Neural progenitor cell (in vitro differentiated cells): ENCODE measurements around the gene PRRC2C. TPM values are rescaled to one million over a fixed set of nuclear protein-coding genes. Genes with fewer than 3 reads are reported as not detected.

Experiments
- DNase-seq: peaks from one replicate; pipeline ENCODE4 v3.0.0-alpha.2; 2016; ENCODE audit warnings: low spot score
- H2AFZ ChIP-seq: fragments of 200-600 bp; sonication (generic); replicated peaks from 2 replicates; pipeline ENCODE4 v1.6.1; 2016; ENCODE audit warnings: antibody characterized with exemption
- H3F3A ChIP-seq: fragments of 200-600 bp; sonication (generic); 2 replicates; pipeline ENCODE4 v1.6.1; 2016; ENCODE audit warnings: antibody characterized with exemption, low read depth
- H3K27ac ChIP-seq: fragments of 200-600 bp; sonication (generic); 2 replicates; pipeline ENCODE4 v1.5.1; 2016; ENCODE audit warnings: mild to moderate bottlenecking
- H3K27me3 ChIP-seq: fragments of 200-600 bp; sonication (generic); 2 replicates; pipeline ENCODE4 v1.6.1; 2016; ENCODE audit warnings: mild to moderate bottlenecking, moderate library complexity
- H3K36me3 ChIP-seq: fragments of 200-600 bp; sonication (generic); 2 replicates; pipeline ENCODE4 v1.5.1; 2016
- H3K4me1 ChIP-seq: fragments of 200-600 bp; sonication (generic); 2 replicates; pipeline ENCODE4 v1.6.1; 2016; ENCODE audit warnings: mixed run types
- H3K4me2 ChIP-seq: fragments of 200-600 bp; sonication (generic); 2 replicates; pipeline ENCODE4 v1.6.1; 2016
- H3K4me3 ChIP-seq: fragments of 200-600 bp; sonication (generic); 2 replicates; pipeline ENCODE4 v1.5.1; 2016
- H3K79me2 ChIP-seq: fragments of 200-600 bp; sonication (generic); 2 replicates; pipeline ENCODE4 v1.6.1; 2016; ENCODE audit warnings: low read depth
- H3K9ac ChIP-seq: fragments of 200-600 bp; sonication (generic); 2 replicates; pipeline ENCODE4 v1.6.1; 2016
- H3K9me3 ChIP-seq: fragments of 200-600 bp; sonication (generic); 2 replicates; pipeline ENCODE4 v1.5.1; 2016; ENCODE audit warnings: low read depth
- H4K20me1 ChIP-seq: fragments of 200-600 bp; sonication (generic); 2 replicates; pipeline ENCODE4 v1.6.1; 2016; ENCODE audit warnings: low read depth
- H3K27ac Mint-ChIP-seq: 3 replicates; pipeline ENCODE4 v1.8.0; 2021; ENCODE audit warnings: mixed read lengths
- H3K27me3 Mint-ChIP-seq: 2 replicates; pipeline ENCODE4 v1.8.0; 2022; ENCODE audit warnings: low read depth, mild to moderate bottlenecking, inconsistent platforms, moderate library complexity, mixed read lengths; ENCODE audit not compliant: insufficient read depth
- H3K36me3 Mint-ChIP-seq: 3 replicates; pipeline ENCODE4 v1.8.0; 2021; ENCODE audit warnings: mixed read lengths
- H3K4me1 Mint-ChIP-seq: 3 replicates; pipeline ENCODE4 v1.8.0; 2021; ENCODE audit warnings: mixed read lengths
- H3K4me3 Mint-ChIP-seq: 3 replicates; pipeline ENCODE4 v1.8.0; 2021; ENCODE audit warnings: mild to moderate bottlenecking, moderate library complexity, mixed read lengths
- H3K9me3 Mint-ChIP-seq: 3 replicates; pipeline ENCODE4 v1.8.0; 2020; ENCODE audit warnings: mixed read lengths
- EZH2 ChIP-seq: fragments of 200-600 bp; sonication (generic); IDR thresholded peaks from 2 replicates; pipeline ENCODE4 v1.6.1; 2017; ENCODE audit warnings: antibody characterized with exemption, mild to moderate bottlenecking, moderate library complexity
- EZH2phosphoT487 ChIP-seq: fragments of 200-600 bp; sonication (generic); IDR thresholded peaks from 2 replicates; pipeline ENCODE4 v1.6.1; 2017; ENCODE audit warnings: antibody characterized with exemption
- total RNA-seq: library from RNA; depleted of rRNA; stranded (reverse); fragments of >200 nt; gene quantifications from 2 replicates; pipeline ENCODE4 v1.2.3, GENCODE V29; 2015; ENCODE audit warnings: low replicate concordance
- TF ChIP-seq, protein P1 (sequence below): fragments of 200-600 bp; sonication (generic); IDR thresholded peaks from 2 replicates; pipeline ENCODE4 v1.5.1; 2017; ENCODE audit warnings: antibody characterized with exemption, mild to moderate bottlenecking

Gene PRRC2C
- total RNA-seq, 1 donor from 2014 or later = 89.9 TPM

DNA sequence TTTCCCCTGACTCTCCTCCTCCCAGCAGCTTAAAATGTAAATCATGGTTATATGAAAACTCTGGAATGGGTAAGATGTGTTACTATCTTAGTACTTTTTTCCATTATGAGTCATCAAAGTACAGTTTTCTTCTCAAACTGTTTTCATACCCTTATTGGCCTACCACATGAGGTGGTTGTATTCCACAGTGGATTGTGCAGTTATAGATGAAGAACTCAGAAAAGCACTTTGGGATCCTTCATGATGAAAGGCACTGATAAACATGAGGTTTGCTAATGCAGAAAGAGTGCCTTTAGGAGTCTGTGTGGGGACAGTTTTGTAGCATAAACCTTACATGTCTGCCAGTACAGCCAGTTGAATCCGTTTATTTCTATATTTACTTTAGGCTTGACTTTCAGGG, 104.7 kb downstream of the PRRC2C start:
- Histone ChIP-seq H3K27me3 (no peaks in the 10 kb centered on the region), H3K4me1 (no peaks in the 10 kb centered on the region), H4K20me1 (no peaks in the 10 kb centered on the region), H3K9me3 (no peaks in the 10 kb centered on the region), H2AFZ (no peak overlapping the region), H3F3A (peaks cover 9% of the 10 kb centered on the region), H3K4me2 (no peak overlapping the region), H3K36me3 (peaks cover 39% of the 10 kb centered on the region), H3K4me3 (no peak overlapping the region), H3K9ac (no peak overlapping the region), H3K79me2 (no peaks in the 10 kb centered on the region), H3K27ac (no peak overlapping the region)
- Mint-ChIP-seq H3K4me3 (no peak overlapping the region), H3K27me3 (peaks cover 2% of the 10 kb centered on the region), H3K36me3 (peaks cover 48% of the 10 kb centered on the region), H3K4me1 (no peaks in the 10 kb centered on the region), H3K27ac (no peak overlapping the region), H3K9me3 (no peaks in the 10 kb centered on the region)
- DNase-seq = no peak
- TF ChIP-seq EZH2phosphoT487 (no peak), EZH2 (no peak)

- Histone ChIP-seq H3K4me3 (no peak overlapping the region), H2AFZ (no peak overlapping the region), H3K4me2 (no peak overlapping the region), H3K9me3 (no peaks in the 10 kb centered on the region), H3K27me3 (no peaks in the 10 kb centered on the region), H4K20me1 (no peaks in the 10 kb centered on the region), H3K79me2 (no peaks in the 10 kb centered on the region), H3F3A (peaks cover 5% of the 10 kb centered on the region), H3K9ac (no peak overlapping the region), H3K27ac (no peak overlapping the region), H3K36me3 (peaks cover 15% of the 10 kb centered on the region), H3K4me1 (no peaks in the 10 kb centered on the region)
- peaks cover 2% of the 10 kb centered on the region for H3K27me3 Mint-ChIP-seq
- H3K36me3 Mint-ChIP-seq = peaks cover 34% of the 10 kb centered on the region
- H3K9me3 Mint-ChIP-seq = no peaks in the 10 kb centered on the region
- H3K4me3 Mint-ChIP-seq = no peak overlapping the region
- peaks cover under 1% of the 10 kb centered on the region for H3K4me1 Mint-ChIP-seq
- TF ChIP-seq EZH2phosphoT487 = no peak
- TF ChIP-seq, protein P1, sequence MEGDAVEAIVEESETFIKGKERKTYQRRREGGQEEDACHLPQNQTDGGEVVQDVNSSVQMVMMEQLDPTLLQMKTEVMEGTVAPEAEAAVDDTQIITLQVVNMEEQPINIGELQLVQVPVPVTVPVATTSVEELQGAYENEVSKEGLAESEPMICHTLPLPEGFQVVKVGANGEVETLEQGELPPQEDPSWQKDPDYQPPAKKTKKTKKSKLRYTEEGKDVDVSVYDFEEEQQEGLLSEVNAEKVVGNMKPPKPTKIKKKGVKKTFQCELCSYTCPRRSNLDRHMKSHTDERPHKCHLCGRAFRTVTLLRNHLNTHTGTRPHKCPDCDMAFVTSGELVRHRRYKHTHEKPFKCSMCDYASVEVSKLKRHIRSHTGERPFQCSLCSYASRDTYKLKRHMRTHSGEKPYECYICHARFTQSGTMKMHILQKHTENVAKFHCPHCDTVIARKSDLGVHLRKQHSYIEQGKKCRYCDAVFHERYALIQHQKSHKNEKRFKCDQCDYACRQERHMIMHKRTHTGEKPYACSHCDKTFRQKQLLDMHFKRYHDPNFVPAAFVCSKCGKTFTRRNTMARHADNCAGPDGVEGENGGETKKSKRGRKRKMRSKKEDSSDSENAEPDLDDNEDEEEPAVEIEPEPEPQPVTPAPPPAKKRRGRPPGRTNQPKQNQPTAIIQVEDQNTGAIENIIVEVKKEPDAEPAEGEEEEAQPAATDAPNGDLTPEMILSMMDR = no peak
- TF ChIP-seq EZH2 = no peak
- H3K27ac Mint-ChIP-seq = no peak overlapping the region
- no peak for DNase-seq
Observed at GRCh38 chr1:171595324-171595723, 110.0 kb downstream of the PRRC2C start.

DNA sequence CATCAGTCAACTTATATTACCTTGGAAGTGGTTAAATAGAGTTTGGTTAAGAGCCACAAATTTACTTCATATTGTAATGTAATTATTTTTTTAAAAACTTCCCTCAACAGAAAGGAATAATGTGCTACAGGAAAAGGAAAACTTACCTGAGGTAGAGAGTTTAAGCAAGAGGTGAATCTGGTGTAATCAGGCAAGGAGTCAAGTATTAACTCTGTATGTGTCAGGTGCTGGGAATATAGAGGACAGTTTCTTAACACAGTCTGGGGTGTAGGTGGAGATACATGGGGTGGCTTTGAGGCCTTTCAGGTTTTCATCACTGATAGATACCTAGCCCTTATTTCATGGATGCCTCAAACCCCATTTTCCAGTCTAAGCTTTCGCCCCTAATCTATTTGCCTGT, 110.8 kb downstream of the PRRC2C start:
- no peaks in the 10 kb centered on the region for H3K9me3 Mint-ChIP-seq
- no peak overlapping the region for H3K27ac ChIP-seq
- TF ChIP-seq, protein P1 = no peak
- no peak for TF ChIP-seq EZH2
- TF ChIP-seq EZH2phosphoT487 = no peak
- H3F3A ChIP-seq = peaks cover 5% of the 10 kb centered on the region
- peaks cover 14% of the 10 kb centered on the region for H3K36me3 ChIP-seq
- H2AFZ ChIP-seq = no peak overlapping the region
- no peak overlapping the region for H3K9ac ChIP-seq
- no peak overlapping the region for H3K4me3 ChIP-seq
- H4K20me1 ChIP-seq = no peaks in the 10 kb centered on the region
- H3K27ac Mint-ChIP-seq = no peak overlapping the region
- no peak overlapping the region for H3K4me2 ChIP-seq
- no peaks in the 10 kb centered on the region for H3K4me1 ChIP-seq
- H3K27me3 Mint-ChIP-seq = peaks cover 2% of the 10 kb centered on the region
- no peak for DNase-seq
- H3K4me1 Mint-ChIP-seq = peaks cover 4% of the 10 kb centered on the region
- no peaks in the 10 kb centered on the region for H3K9me3 ChIP-seq
- H3K4me3 Mint-ChIP-seq = no peak overlapping the region
- H3K79me2 ChIP-seq = no peaks in the 10 kb centered on the region
- no peaks in the 10 kb centered on the region for H3K27me3 ChIP-seq
- peaks cover 30% of the 10 kb centered on the region for H3K36me3 Mint-ChIP-seq

- no peaks in the 10 kb centered on the region for H3K27me3 Mint-ChIP-seq
- Histone ChIP-seq H3K4me3 (no peak overlapping the region), H4K20me1 (no peaks in the 10 kb centered on the region), H3K27me3 (no peaks in the 10 kb centered on the region), H3K27ac (no peak overlapping the region), H3K79me2 (no peaks in the 10 kb centered on the region), H3F3A (peaks cover 5% of the 10 kb centered on the region), H3K36me3 (peaks cover 14% of the 10 kb centered on the region), H3K9ac (no peak overlapping the region), H3K4me2 (no peak overlapping the region), H3K4me1 (no peaks in the 10 kb centered on the region), H2AFZ (no peak overlapping the region), H3K9me3 (no peaks in the 10 kb centered on the region)
- no peak overlapping the region for H3K27ac Mint-ChIP-seq
- no peaks in the 10 kb centered on the region for H3K9me3 Mint-ChIP-seq
- TF ChIP-seq EZH2phosphoT487 (no peak), EZH2 (no peak)
- TF ChIP-seq, protein P1 = no peak
- H3K4me1 Mint-ChIP-seq = peaks cover 4% of the 10 kb centered on the region
- no peak overlapping the region for H3K4me3 Mint-ChIP-seq
- peaks cover 24% of the 10 kb centered on the region for H3K36me3 Mint-ChIP-seq
- no peak for DNase-seq
Observed at GRCh38 chr1:171596705-171597104, 111.4 kb downstream of the PRRC2C start.
